WTC11 (cell line): Measurements from ENCODE around the gene RBPMS2. TPM values are rescaled to one million over a fixed set of nuclear protein-coding genes. Genes with fewer than 3 reads are reported as not detected.
A peak's percentile ranks its signal among the peaks of the same experiment; 100 is the strongest.

ENCODE experiments used
- ATAC-seq: fragments of 200-7000 bp; cut with Tn5 transposase; 2 replicates; pipeline ENCODE4 v1.10.0; 2021; ENCODE audit warnings: mild to moderate bottlenecking, moderate library complexity
- CTCF ChIA-PET: fragments of 300-600 bp; sonication (Branson Sonifier 250); formaldehyde crosslinking; loops from one replicate; lab custom pipeline; 2021; ENCODE audit warnings: antibody characterized with exemption; lab: Charles Lee
- POLR2A ChIA-PET: fragments of 350-600 bp; sonication (Branson Sonifier 250); formaldehyde crosslinking; loops from one replicate; lab custom pipeline; 2021; ENCODE audit warnings: antibody characterized with exemption; lab: Charles Lee
- DNase-seq: peaks from one replicate; pipeline ENCODE4 v3.0.0; 2021; ENCODE audit warnings: low spot score
- H3K27ac Mint-ChIP-seq: 2 replicates; pipeline ENCODE4 v1.8.0; 2021; ENCODE audit warnings: mixed read lengths
- H3K27me3 Mint-ChIP-seq: 2 replicates; pipeline ENCODE4 v1.8.0; 2021; ENCODE audit warnings: low read depth, mild to moderate bottlenecking, moderate library complexity, mixed read lengths
- H3K36me3 Mint-ChIP-seq: 2 replicates; pipeline ENCODE4 v1.8.0; 2021; ENCODE audit warnings: mixed read lengths
- H3K4me1 Mint-ChIP-seq: 2 replicates; pipeline ENCODE4 v1.8.0; 2022; ENCODE audit warnings: mixed read lengths
- H3K4me3 Mint-ChIP-seq: 2 replicates; pipeline ENCODE4 v1.8.0; 2021; ENCODE audit warnings: mild to moderate bottlenecking, moderate library complexity, mixed read lengths
- H3K9me3 Mint-ChIP-seq: 2 replicates; pipeline ENCODE4 v1.8.0; 2021; ENCODE audit warnings: mixed read lengths
- FOXJ3 ChIP-seq: sonication (generic); formaldehyde crosslinking; IDR thresholded peaks from 2 replicates; pipeline ENCODE4 v1.9.0; 2021; ENCODE audit warnings: missing genetic modification reagents, mild to moderate bottlenecking, borderline replicate concordance
- HMGA2 ChIP-seq: fragments of 250-450 bp; sonication (Bioruptor Pico); IDR thresholded peaks from 2 replicates; pipeline ENCODE4 v1.4.0; 2021; ENCODE audit warnings: mild to moderate bottlenecking, moderate library complexity
- JAZF1 ChIP-seq: fragments of 250-450 bp; sonication (Bioruptor Pico); IDR thresholded peaks from 2 replicates; pipeline ENCODE4 v1.9.0; 2021; ENCODE audit warnings: moderate library complexity, mild to moderate bottlenecking, inconsistent platforms
- JUN ChIP-seq: sonication (generic); formaldehyde crosslinking; IDR thresholded peaks from 2 replicates; pipeline ENCODE4 v1.8.0; 2023; ENCODE audit warnings: mild to moderate bottlenecking, missing genetic modification reagents
- KAT7 ChIP-seq: sonication (generic); formaldehyde crosslinking; IDR thresholded peaks from 2 replicates; pipeline ENCODE4 v1.8.1; 2023; ENCODE audit warnings: missing genetic modification reagents, mild to moderate bottlenecking, borderline replicate concordance
- NR2C2 ChIP-seq: sonication (generic); formaldehyde crosslinking; IDR thresholded peaks from 2 replicates; pipeline ENCODE4 v1.8.0; 2022; ENCODE audit warnings: mild to moderate bottlenecking, missing genetic modification reagents
- RELA ChIP-seq: sonication (generic); formaldehyde crosslinking; IDR thresholded peaks from 2 replicates; pipeline ENCODE4 v1.8.1; 2022; ENCODE audit warnings: missing genetic modification reagents, mild to moderate bottlenecking, borderline replicate concordance
- TEAD1 ChIP-seq: sonication (generic); formaldehyde crosslinking; IDR thresholded peaks from 2 replicates; pipeline ENCODE4 v1.8.0; 2022; ENCODE audit warnings: mild to moderate bottlenecking, missing genetic modification reagents
- ZBTB21 ChIP-seq: sonication (generic); formaldehyde crosslinking; IDR thresholded peaks from 2 replicates; pipeline ENCODE4 v1.8.1; 2023; ENCODE audit warnings: mild to moderate bottlenecking, missing genetic modification reagents, borderline replicate concordance
- ZNF423 ChIP-seq: fragments of 250-450 bp; sonication (Bioruptor Pico); IDR thresholded peaks from 2 replicates; pipeline ENCODE4 v2.1.2; 2022; ENCODE audit warnings: mild to moderate bottlenecking, moderate library complexity
- total RNA-seq: library from RNA; stranded (reverse); gene quantifications from 3 replicates; pipeline ENCODE4 v1.2.3, GENCODE V29; 2021
- TF ChIP-seq, protein P1 (sequence below): sonication (generic); formaldehyde crosslinking; IDR thresholded peaks from 2 replicates; pipeline ENCODE4 v1.8.0; 2023; ENCODE audit warnings: missing genetic modification reagents, mild to moderate bottlenecking, borderline replicate concordance
- TF ChIP-seq, protein P2 (sequence below): fragments of 250-450 bp; sonication (Bioruptor Pico); IDR thresholded peaks from 2 replicates; pipeline ENCODE4 v1.9.0; 2021; ENCODE audit warnings: mild to moderate bottlenecking
- TF ChIP-seq, protein P3 (sequence below): fragments of 200-600 bp; IDR thresholded peaks from 2 replicates; pipeline ENCODE4 v1.8.0; 2022; ENCODE audit warnings: antibody characterized with exemption
- TF ChIP-seq, protein P4 (sequence below): sonication (generic); formaldehyde crosslinking; IDR thresholded peaks from 2 replicates; pipeline ENCODE4 v1.8.0; 2022; ENCODE audit warnings: mild to moderate bottlenecking, missing genetic modification reagents
- TF ChIP-seq, protein P5 (sequence below): sonication (generic); formaldehyde crosslinking; IDR thresholded peaks from 2 replicates; pipeline ENCODE4 v1.8.0; 2022; ENCODE audit warnings: mild to moderate bottlenecking, missing genetic modification reagents
- TF ChIP-seq, protein P6 (sequence below): fragments of 250-450 bp; sonication (Bioruptor Pico); IDR thresholded peaks from 2 replicates; pipeline ENCODE4 v1.9.0; 2021; ENCODE audit warnings: moderate library complexity, mild to moderate bottlenecking, inconsistent platforms, borderline replicate concordance
- TF ChIP-seq, protein P7 (sequence below): sonication (generic); formaldehyde crosslinking; conservative IDR thresholded peaks from 2 replicates; pipeline ENCODE4 v1.8.1; 2023; ENCODE audit warnings: mild to moderate bottlenecking, low read depth, missing genetic modification reagents, moderate library complexity
- TF ChIP-seq, protein P8 (sequence below): sonication (generic); formaldehyde crosslinking; IDR thresholded peaks from 2 replicates; pipeline ENCODE4 v1.8.1; 2023; ENCODE audit warnings: mild to moderate bottlenecking, moderate library complexity, missing genetic modification reagents
- TF ChIP-seq, protein P9 (sequence below): sonication (generic); formaldehyde crosslinking; IDR thresholded peaks from 2 replicates; pipeline ENCODE4 v1.8.0; 2023; ENCODE audit warnings: missing genetic modification reagents

Gene RBPMS2
- total RNA-seq, 1 experiment from 2014 or later: 195 TPM

DNA sequence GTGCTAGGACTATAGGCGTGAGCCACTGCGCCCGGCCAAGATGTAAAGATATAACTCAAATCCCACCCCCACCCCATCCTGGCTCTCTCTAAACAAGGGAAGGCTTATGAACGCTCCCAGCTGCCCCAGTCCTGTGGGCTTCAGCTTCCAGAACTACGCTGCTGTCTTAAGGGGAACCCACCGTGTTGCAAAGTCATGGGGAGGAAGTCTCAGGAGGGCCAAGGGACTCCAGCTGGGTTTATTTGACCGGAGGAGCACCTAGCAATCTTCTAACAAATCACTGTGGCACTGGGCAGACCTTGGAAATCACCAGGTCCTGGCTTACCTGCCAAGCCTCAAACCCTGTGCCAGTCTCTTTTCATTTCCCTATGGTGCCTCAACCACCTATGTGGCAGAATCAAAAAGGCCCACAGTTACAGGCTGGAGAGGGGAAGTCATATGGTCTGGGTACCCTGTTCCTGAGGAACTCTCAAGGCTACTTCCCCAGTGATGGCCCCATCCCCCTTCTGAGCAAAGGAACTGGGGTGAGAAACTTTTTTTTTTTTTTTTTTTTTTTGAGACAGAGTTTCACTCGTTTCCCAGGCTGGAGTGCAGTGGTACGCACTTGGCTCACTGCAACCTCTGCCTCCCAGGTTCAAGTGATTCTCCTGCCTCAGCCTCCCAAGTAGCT, 83.4 kb downstream of the RBPMS2 start (continued):
- TF ChIP-seq, protein P1, sequence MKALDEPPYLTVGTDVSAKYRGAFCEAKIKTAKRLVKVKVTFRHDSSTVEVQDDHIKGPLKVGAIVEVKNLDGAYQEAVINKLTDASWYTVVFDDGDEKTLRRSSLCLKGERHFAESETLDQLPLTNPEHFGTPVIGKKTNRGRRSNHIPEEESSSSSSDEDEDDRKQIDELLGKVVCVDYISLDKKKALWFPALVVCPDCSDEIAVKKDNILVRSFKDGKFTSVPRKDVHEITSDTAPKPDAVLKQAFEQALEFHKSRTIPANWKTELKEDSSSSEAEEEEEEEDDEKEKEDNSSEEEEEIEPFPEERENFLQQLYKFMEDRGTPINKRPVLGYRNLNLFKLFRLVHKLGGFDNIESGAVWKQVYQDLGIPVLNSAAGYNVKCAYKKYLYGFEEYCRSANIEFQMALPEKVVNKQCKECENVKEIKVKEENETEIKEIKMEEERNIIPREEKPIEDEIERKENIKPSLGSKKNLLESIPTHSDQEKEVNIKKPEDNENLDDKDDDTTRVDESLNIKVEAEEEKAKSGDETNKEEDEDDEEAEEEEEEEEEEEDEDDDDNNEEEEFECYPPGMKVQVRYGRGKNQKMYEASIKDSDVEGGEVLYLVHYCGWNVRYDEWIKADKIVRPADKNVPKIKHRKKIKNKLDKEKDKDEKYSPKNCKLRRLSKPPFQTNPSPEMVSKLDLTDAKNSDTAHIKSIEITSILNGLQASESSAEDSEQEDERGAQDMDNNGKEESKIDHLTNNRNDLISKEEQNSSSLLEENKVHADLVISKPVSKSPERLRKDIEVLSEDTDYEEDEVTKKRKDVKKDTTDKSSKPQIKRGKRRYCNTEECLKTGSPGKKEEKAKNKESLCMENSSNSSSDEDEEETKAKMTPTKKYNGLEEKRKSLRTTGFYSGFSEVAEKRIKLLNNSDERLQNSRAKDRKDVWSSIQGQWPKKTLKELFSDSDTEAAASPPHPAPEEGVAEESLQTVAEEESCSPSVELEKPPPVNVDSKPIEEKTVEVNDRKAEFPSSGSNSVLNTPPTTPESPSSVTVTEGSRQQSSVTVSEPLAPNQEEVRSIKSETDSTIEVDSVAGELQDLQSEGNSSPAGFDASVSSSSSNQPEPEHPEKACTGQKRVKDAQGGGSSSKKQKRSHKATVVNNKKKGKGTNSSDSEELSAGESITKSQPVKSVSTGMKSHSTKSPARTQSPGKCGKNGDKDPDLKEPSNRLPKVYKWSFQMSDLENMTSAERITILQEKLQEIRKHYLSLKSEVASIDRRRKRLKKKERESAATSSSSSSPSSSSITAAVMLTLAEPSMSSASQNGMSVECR (CRISPR knock-in tag): no peak
- TF ChIP-seq HMGA2 (CRISPR knock-in tag) (no peak), ZNF423 (CRISPR knock-in tag) (no peak), NR2C2 (CRISPR knock-in tag) (no peak), JUN (CRISPR knock-in tag) (no peak), TEAD1 (CRISPR knock-in tag) (no peak), KAT7 (CRISPR knock-in tag) (no peak), FOXJ3 (no peak)
- TF ChIP-seq, protein P2, sequence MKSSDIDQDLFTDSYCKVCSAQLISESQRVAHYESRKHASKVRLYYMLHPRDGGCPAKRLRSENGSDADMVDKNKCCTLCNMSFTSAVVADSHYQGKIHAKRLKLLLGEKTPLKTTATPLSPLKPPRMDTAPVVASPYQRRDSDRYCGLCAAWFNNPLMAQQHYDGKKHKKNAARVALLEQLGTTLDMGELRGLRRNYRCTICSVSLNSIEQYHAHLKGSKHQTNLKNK (CRISPR knock-in tag): no peak
- TF ChIP-seq, protein P3, sequence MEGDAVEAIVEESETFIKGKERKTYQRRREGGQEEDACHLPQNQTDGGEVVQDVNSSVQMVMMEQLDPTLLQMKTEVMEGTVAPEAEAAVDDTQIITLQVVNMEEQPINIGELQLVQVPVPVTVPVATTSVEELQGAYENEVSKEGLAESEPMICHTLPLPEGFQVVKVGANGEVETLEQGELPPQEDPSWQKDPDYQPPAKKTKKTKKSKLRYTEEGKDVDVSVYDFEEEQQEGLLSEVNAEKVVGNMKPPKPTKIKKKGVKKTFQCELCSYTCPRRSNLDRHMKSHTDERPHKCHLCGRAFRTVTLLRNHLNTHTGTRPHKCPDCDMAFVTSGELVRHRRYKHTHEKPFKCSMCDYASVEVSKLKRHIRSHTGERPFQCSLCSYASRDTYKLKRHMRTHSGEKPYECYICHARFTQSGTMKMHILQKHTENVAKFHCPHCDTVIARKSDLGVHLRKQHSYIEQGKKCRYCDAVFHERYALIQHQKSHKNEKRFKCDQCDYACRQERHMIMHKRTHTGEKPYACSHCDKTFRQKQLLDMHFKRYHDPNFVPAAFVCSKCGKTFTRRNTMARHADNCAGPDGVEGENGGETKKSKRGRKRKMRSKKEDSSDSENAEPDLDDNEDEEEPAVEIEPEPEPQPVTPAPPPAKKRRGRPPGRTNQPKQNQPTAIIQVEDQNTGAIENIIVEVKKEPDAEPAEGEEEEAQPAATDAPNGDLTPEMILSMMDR: no peak
- TF ChIP-seq, protein P4, sequence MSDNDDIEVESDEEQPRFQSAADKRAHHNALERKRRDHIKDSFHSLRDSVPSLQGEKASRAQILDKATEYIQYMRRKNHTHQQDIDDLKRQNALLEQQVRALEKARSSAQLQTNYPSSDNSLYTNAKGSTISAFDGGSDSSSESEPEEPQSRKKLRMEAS: no peak
- TF ChIP-seq, protein P5, sequence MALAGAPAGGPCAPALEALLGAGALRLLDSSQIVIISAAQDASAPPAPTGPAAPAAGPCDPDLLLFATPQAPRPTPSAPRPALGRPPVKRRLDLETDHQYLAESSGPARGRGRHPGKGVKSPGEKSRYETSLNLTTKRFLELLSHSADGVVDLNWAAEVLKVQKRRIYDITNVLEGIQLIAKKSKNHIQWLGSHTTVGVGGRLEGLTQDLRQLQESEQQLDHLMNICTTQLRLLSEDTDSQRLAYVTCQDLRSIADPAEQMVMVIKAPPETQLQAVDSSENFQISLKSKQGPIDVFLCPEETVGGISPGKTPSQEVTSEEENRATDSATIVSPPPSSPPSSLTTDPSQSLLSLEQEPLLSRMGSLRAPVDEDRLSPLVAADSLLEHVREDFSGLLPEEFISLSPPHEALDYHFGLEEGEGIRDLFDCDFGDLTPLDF (CRISPR knock-in tag): no peak

DNA sequence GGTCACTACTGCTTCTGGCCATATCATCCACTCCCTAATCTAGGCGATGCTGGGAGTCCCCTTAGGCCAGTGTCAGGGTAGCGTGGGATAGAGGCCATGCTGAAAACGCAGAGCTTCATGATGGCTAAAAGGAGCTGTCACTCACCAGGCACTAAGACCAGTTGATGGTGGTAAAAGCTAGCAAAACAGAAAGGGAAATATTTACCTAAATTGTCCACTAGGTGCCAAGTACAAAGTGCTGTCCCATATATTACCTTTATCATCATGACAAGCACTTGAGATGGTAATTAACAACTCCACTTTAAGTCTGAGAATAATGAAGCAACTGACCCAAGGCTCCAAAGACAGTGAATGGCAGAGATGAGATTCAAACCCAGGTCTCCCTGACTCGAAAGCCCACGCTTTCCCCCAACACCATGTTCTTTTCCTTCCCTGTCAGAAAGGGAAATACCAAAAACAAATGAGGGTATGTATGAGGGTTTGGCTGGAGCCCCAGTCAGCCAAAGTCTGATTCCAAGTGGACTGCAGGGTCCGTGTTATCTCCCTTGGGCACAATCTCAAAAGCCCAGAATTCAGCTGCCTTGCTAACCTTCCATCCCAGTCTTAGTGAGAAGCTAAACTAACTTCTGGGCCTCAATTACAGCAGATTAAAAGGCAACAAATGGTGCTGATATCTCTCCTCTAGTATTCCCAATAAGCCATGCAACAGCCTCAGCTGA, 84.7 kb downstream of the RBPMS2 start:
- Mint-ChIP-seq H3K27me3 (no peaks in the 10 kb centered on the region), H3K27ac (peak overlapping the region; percentile 98), H3K4me1 (peaks cover 73% of the 10 kb centered on the region), H3K9me3 (no peaks in the 10 kb centered on the region), H3K4me3 (no peak overlapping the region), H3K36me3 (peaks cover 71% of the 10 kb centered on the region)
- ChIA-PET POLR2A (interaction anchor here (0.6 to 1.7 kb wide), 4 partner anchors 9 to 133 kb away, joined by 3 to 6 read pairs (median 5); no protein-coding TSS in a partner anchor), CTCF (interaction anchor here (0.5 to 8.5 kb wide), 10 partner anchors 9 to 145 kb away, joined by 3 to 84 read pairs (median 4); no protein-coding TSS in a partner anchor)
- ATAC-seq (no peak), DNase-seq (no peak)
- TF ChIP-seq JAZF1: no peak
- no peak for TF ChIP-seq FOXJ3
- no peak for TF ChIP-seq RELA (CRISPR knock-in tag)
- TF ChIP-seq TEAD1 (CRISPR knock-in tag): no peak
- TF ChIP-seq, protein P6, sequence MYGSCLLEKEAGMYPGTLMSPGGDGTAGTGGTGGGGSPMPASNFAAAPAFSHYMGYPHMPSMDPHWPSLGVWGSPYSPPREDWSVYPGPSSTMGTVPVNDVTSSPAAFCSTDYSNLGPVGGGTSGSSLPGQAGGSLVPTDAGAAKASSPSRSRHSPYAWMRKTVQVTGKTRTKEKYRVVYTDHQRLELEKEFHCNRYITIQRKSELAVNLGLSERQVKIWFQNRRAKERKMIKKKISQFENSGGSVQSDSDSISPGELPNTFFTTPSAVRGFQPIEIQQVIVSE (CRISPR knock-in tag): no peak
- TF ChIP-seq, protein P4: no peak
- TF ChIP-seq, protein P7, sequence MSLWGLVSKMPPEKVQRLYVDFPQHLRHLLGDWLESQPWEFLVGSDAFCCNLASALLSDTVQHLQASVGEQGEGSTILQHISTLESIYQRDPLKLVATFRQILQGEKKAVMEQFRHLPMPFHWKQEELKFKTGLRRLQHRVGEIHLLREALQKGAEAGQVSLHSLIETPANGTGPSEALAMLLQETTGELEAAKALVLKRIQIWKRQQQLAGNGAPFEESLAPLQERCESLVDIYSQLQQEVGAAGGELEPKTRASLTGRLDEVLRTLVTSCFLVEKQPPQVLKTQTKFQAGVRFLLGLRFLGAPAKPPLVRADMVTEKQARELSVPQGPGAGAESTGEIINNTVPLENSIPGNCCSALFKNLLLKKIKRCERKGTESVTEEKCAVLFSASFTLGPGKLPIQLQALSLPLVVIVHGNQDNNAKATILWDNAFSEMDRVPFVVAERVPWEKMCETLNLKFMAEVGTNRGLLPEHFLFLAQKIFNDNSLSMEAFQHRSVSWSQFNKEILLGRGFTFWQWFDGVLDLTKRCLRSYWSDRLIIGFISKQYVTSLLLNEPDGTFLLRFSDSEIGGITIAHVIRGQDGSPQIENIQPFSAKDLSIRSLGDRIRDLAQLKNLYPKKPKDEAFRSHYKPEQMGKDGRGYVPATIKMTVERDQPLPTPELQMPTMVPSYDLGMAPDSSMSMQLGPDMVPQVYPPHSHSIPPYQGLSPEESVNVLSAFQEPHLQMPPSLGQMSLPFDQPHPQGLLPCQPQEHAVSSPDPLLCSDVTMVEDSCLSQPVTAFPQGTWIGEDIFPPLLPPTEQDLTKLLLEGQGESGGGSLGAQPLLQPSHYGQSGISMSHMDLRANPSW (CRISPR knock-in tag): no peak
- TF ChIP-seq, protein P8, sequence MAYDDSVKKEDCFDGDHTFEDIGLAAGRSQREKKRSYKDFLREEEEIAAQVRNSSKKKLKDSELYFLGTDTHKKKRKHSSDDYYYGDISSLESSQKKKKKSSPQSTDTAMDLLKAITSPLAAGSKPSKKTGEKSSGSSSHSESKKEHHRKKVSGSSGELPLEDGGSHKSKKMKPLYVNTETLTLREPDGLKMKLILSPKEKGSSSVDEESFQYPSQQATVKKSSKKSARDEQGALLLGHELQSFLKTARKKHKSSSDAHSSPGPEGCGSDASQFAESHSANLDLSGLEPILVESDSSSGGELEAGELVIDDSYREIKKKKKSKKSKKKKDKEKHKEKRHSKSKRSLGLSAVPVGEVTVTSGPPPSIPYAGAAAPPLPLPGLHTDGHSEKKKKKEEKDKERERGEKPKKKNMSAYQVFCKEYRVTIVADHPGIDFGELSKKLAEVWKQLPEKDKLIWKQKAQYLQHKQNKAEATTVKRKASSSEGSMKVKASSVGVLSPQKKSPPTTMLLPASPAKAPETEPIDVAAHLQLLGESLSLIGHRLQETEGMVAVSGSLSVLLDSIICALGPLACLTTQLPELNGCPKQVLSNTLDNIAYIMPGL (CRISPR knock-in tag): no peak
- no peak for TF ChIP-seq ZBTB21 (CRISPR knock-in tag)
- TF ChIP-seq, protein P9, sequence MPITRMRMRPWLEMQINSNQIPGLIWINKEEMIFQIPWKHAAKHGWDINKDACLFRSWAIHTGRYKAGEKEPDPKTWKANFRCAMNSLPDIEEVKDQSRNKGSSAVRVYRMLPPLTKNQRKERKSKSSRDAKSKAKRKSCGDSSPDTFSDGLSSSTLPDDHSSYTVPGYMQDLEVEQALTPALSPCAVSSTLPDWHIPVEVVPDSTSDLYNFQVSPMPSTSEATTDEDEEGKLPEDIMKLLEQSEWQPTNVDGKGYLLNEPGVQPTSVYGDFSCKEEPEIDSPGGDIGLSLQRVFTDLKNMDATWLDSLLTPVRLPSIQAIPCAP (CRISPR knock-in tag): no peak
